Tibial nerve (tissue), 4 donors: Measurements from ENCODE around the gene GPC6.

Source experiments
- CTCF ChIP-seq, 5 experiments: fragments of 200-600 bp in 3 of 5; fragments of 450-650 bp in 2 of 5; sonication (generic) in 3 of 5; IDR thresholded peaks; one replicate each; pipeline ENCODE4 v1.5.1; 2016 to 2019; ENCODE audit warnings: antibody characterized with exemption in 5 of 5, mild to moderate bottlenecking in 3 of 5, moderate library complexity in 2 of 5
- EP300 ChIP-seq, 2 donors: sonication (generic); formaldehyde crosslinking; IDR thresholded peaks; one replicate each; pipeline ENCODE4 v1.6.1; 2017; ENCODE audit warnings: antibody characterized with exemption in 2 of 2, mild to moderate bottlenecking in 1 of 2
- POLR2A ChIP-seq, 2 donors: fragments of 450-650 bp; IDR thresholded peaks; one replicate each; pipeline ENCODE4 v1.6.1; 2017; ENCODE audit warnings: antibody characterized with exemption in 2 of 2, mild to moderate bottlenecking in 2 of 2, moderate library complexity in 2 of 2

- TF ChIP-seq CTCF (IDR thresholded peaks at IDR 0.05): no peak
- no peak for TF ChIP-seq POLR2A (IDR thresholded peaks at IDR 0.05)
- no peak for TF ChIP-seq EP300 (IDR thresholded peaks at IDR 0.05)
These were observed 190.2 kb downstream of the GPC6 start for GRCh38 chr13:93416736-93417355.
